ENCODE measurements around the gene TACC2. TPM values are rescaled to one million over a fixed set of nuclear protein-coding genes. Genes with fewer than 3 reads are reported as not detected.

The TACC2 gene, protein sequence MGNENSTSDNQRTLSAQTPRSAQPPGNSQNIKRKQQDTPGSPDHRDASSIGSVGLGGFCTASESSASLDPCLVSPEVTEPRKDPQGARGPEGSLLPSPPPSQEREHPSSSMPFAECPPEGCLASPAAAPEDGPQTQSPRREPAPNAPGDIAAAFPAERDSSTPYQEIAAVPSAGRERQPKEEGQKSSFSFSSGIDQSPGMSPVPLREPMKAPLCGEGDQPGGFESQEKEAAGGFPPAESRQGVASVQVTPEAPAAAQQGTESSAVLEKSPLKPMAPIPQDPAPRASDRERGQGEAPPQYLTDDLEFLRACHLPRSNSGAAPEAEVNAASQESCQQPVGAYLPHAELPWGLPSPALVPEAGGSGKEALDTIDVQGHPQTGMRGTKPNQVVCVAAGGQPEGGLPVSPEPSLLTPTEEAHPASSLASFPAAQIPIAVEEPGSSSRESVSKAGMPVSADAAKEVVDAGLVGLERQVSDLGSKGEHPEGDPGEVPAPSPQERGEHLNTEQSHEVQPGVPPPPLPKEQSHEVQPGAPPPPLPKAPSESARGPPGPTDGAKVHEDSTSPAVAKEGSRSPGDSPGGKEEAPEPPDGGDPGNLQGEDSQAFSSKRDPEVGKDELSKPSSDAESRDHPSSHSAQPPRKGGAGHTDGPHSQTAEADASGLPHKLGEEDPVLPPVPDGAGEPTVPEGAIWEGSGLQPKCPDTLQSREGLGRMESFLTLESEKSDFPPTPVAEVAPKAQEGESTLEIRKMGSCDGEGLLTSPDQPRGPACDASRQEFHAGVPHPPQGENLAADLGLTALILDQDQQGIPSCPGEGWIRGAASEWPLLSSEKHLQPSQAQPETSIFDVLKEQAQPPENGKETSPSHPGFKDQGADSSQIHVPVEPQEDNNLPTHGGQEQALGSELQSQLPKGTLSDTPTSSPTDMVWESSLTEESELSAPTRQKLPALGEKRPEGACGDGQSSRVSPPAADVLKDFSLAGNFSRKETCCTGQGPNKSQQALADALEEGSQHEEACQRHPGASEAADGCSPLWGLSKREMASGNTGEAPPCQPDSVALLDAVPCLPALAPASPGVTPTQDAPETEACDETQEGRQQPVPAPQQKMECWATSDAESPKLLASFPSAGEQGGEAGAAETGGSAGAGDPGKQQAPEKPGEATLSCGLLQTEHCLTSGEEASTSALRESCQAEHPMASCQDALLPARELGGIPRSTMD (N-terminal part only)
- total RNA-seq (not detected), polyA plus RNA-seq (not detected)

DNA sequence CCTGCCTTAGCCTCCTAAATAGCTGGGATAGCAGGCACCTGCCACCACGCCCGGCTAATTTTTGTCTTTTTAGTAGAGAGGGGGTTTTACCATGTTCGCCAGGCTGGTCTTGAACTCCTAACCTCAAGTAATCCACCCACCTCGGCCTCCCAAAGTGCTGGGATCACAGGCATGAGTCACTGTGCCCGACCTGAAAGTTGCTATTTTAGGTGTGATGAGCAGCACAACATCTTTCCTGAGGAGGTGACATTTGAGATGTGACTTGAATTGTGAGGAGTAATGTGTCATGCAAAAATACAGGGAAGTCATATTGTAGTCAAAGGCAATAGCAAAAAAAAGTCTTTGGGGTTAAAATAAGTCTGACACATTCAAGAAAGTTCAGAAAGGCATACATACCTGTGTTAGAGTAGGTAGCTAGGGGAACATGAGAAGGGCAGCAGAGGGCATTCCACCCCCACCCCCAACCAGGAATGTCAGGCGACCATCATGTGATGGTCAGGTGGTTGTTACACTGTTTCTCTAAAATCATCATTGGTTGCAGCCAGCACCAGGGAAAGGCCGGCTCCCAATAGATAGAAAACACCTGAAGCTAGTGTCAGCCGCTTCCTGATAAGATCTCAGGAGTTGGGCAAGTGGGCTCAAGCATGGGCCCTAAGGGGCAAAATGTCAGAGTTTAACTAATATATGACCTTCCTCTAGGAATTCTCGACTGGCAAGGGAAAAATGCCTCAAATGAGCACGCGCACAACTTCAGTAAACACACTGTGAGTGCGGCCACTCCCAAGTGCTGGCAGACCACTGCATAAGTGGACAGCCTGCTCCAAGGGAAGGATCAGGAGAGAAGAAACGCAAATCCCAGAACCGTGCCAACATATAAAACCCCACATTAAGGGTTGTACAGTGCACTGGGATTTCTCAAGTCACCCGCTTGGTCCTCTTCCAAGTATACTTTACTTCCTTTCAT, at the start of gene TACC2:
Gene TACC2 (plus strand): TSS at position 803 of the 964 bp plus-strand sequence. CDS start 32,819 bp downstream, outside the sequence.
- H3K4me1 ChIP-seq (ENCODE audit: control insufficient read depth, insufficient read depth, low read length, poor library complexity, severe bottlenecking): no peaks in the 10 kb centered on the region
- no peak within 1 kb of the TSS for H3K27ac ChIP-seq (ENCODE audit: insufficient read depth, low read length, poor library complexity, severe bottlenecking)
- H3K9me3 ChIP-seq (ENCODE audit: control insufficient read depth in 2 of 2, low read length in 2 of 2): peaks cover 12 to 14% of the 10 kb centered on the region in 2 experiments
- H3K36me3 Mint-ChIP-seq: no peaks in the 10 kb centered on the region
- H3K27ac Mint-ChIP-seq: no peak within 1 kb of the TSS
- peaks cover 9% of the 10 kb centered on the region for H3K27me3 Mint-ChIP-seq
- ATAC-seq (ENCODE audit: low read depth in 2 of 2) (no peak), DNase-seq (no peak)
- peaks cover 0 to 7% (median 0%) of the 10 kb centered on the region in 4 donors for H3K4me1 Mint-ChIP-seq
- H3K36me3 ChIP-seq (ENCODE audit: control insufficient read depth, insufficient read depth, low read length): no peaks in the 10 kb centered on the region
- no peak within 1 kb of the TSS for H3K4me3 Mint-ChIP-seq
- no peak within 1 kb of the TSS for H3K4me3 ChIP-seq (ENCODE audit: low read depth, low read length)
- peaks cover 8% of the 10 kb centered on the region for H3K27me3 ChIP-seq (ENCODE audit: control insufficient read depth, insufficient read depth, low read length)
- H3K9me3 Mint-ChIP-seq: peaks cover 0 to 27% (median 7%) of the 10 kb centered on the region in 7 donors

DNA sequence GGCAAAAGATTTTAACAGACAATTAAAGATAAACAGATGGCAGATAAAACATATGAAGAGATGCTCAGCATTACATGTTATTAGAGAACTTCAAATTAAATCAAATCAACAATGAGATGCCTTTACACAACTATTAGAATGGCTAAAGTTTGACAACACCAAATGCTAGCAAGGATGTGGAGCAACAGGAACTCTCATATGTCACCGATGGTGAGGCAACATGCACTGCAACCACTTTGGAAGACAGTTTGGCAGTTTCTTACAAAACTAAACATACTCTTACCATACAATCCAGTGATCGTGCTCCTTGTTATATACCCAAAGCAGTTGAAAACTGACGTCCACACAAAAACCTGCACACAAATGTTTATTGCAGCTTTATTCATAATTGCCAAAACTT, 47.4 kb upstream of the TACC2 start:
- Histone ChIP-seq H3K36me3 (ENCODE audit: control insufficient read depth, insufficient read depth, low read length) (no peaks in the 10 kb centered on the region), H3K27ac (ENCODE audit: insufficient read depth, low read length, poor library complexity, severe bottlenecking) (no peak overlapping the region), H3K9me3 (ENCODE audit: control insufficient read depth in 2 of 2, low read length in 2 of 2) (no peaks in the 10 kb centered on the region), H3K4me3 (ENCODE audit: low read depth, low read length) (no peak overlapping the region), H3K4me1 (ENCODE audit: control insufficient read depth, insufficient read depth, low read length, poor library complexity, severe bottlenecking) (no peaks in the 10 kb centered on the region), H3K27me3 (ENCODE audit: control insufficient read depth, insufficient read depth, low read length) (no peaks in the 10 kb centered on the region)
- H3K4me3 Mint-ChIP-seq: no peak overlapping the region
- H3K9me3 Mint-ChIP-seq: peaks cover 0 to 1% (median 0%) of the 10 kb centered on the region in 7 donors
- H3K27ac Mint-ChIP-seq: peak overlapping the region in 1 of 3 donors; percentile 56
- H3K36me3 Mint-ChIP-seq: no peaks in the 10 kb centered on the region
- no peaks in the 10 kb centered on the region for H3K4me1 Mint-ChIP-seq
- peaks cover 13% of the 10 kb centered on the region for H3K27me3 Mint-ChIP-seq
- DNase-seq (no peak), ATAC-seq (ENCODE audit: low read depth in 2 of 2) (no peak)

DNA sequence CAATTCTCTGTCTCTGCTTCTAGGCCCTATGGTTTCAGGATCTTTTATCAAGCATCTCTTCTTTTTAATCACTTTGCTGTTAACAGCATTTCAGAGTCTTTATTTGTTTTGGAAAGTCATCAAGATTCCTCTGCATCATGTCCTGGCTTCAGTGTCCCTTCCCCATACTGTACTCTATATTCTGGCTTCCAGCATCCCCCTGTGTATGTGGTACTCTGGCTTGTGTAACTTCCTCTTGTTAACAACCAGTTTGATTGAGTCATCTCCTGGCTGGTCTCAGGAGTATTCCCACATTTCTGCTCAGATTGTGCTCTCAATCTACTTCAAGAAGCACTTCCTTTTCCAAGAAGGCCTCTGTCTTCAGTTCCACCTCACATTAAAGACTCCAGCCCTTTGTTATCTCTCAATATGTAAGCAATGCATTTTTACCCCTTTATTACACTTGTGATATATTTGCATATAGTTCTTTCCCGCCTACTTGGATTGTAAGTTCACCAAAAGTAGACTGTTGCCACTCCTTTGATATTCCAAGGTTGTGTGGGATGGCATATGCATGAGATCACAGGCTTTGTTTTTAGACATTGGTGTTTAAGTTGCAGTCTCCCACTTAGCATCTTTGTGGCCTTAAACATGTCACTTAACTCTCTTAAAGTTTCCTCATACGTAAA, 46.1 kb upstream of the TACC2 start:
- no peak overlapping the region for H3K4me3 Mint-ChIP-seq
- H3K27ac ChIP-seq (ENCODE audit: insufficient read depth, low read length, poor library complexity, severe bottlenecking): no peak overlapping the region
- DNase-seq: no peak
- H3K27ac Mint-ChIP-seq: no peak overlapping the region
- no peaks in the 10 kb centered on the region for H3K36me3 Mint-ChIP-seq
- no peaks in the 10 kb centered on the region for H3K27me3 ChIP-seq (ENCODE audit: control insufficient read depth, insufficient read depth, low read length)
- peaks cover 13% of the 10 kb centered on the region for H3K27me3 Mint-ChIP-seq
- no peaks in the 10 kb centered on the region for H3K9me3 ChIP-seq (ENCODE audit: control insufficient read depth in 2 of 2, low read length in 2 of 2)
- H3K4me1 Mint-ChIP-seq: no peaks in the 10 kb centered on the region
- ATAC-seq (ENCODE audit: low read depth in 2 of 2): no peak
- H3K4me3 ChIP-seq (ENCODE audit: low read depth, low read length): no peak overlapping the region
- peaks cover 0 to 1% (median 0%) of the 10 kb centered on the region in 7 donors for H3K9me3 Mint-ChIP-seq
- H3K36me3 ChIP-seq (ENCODE audit: control insufficient read depth, insufficient read depth, low read length): no peaks in the 10 kb centered on the region
- no peaks in the 10 kb centered on the region for H3K4me1 ChIP-seq (ENCODE audit: control insufficient read depth, insufficient read depth, low read length, poor library complexity, severe bottlenecking)

DNA sequence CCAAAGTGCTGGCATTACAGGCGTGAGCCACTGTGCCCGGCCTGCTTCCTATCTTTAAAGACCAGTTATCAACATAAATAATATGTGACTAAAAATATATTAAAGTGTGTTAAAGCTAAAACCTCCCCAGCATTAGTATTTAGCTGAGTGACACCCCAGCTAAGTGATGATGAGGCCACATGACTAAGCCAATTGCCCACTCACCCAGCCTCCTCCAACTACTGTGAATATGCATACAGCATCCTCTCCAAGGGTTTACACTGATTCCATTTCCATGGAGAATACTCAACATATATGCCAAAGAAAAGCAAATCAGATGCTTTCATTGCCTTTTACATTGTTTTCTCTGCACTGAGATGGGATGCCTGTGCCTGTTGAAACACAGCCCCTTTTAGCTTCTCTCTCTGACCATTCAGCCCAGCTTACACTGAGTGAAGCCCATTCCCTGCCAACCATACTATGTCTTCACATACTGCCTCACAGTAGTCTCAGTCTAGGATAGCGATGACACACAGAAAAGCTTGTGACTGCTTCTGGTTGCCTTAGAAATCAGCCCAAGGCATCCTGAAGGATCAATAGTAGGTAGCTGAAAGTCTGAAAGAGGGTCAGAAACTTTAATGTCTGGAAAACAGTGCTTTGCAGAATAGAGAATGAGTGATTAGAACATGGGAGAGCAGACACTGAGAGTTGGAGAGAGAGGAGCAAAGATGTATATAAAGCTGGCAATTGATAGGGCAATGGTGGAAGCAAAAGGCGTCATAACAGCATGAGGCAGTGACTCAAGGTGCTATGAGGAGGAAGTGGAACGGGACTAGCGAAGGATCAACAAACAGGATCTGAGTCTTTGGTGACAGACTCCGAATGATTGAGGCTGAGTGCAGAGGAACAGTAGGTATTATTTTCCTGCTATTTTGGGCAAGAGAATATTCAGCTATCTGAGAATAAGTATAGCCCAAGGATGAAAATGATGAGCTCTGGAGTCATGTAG, 41.3 kb upstream of the TACC2 start:
- DNase-seq (no peak), ATAC-seq (ENCODE audit: low read depth in 2 of 2) (no peak)
- H3K27me3 Mint-ChIP-seq: peaks cover 5% of the 10 kb centered on the region
- H3K27me3 ChIP-seq (ENCODE audit: control insufficient read depth, insufficient read depth, low read length): no peaks in the 10 kb centered on the region
- no peaks in the 10 kb centered on the region for H3K9me3 ChIP-seq (ENCODE audit: control insufficient read depth in 2 of 2, low read length in 2 of 2)
- H3K4me1 Mint-ChIP-seq: peaks cover 0 to 1% (median 0%) of the 10 kb centered on the region in 4 donors
- H3K36me3 Mint-ChIP-seq: peaks cover 8% of the 10 kb centered on the region
- H3K4me3 ChIP-seq (ENCODE audit: low read depth, low read length): no peak overlapping the region
- no peaks in the 10 kb centered on the region for H3K36me3 ChIP-seq (ENCODE audit: control insufficient read depth, insufficient read depth, low read length)
- no peaks in the 10 kb centered on the region for H3K9me3 Mint-ChIP-seq
- peak overlapping the region in 1 of 3 donors; percentile 20 for H3K27ac Mint-ChIP-seq
- H3K4me3 Mint-ChIP-seq: peak overlapping the region in 1 of 4 donors; percentile 57
- H3K4me1 ChIP-seq (ENCODE audit: control insufficient read depth, insufficient read depth, low read length, poor library complexity, severe bottlenecking): no peaks in the 10 kb centered on the region
- H3K27ac ChIP-seq (ENCODE audit: insufficient read depth, low read length, poor library complexity, severe bottlenecking): no peak overlapping the region

DNA sequence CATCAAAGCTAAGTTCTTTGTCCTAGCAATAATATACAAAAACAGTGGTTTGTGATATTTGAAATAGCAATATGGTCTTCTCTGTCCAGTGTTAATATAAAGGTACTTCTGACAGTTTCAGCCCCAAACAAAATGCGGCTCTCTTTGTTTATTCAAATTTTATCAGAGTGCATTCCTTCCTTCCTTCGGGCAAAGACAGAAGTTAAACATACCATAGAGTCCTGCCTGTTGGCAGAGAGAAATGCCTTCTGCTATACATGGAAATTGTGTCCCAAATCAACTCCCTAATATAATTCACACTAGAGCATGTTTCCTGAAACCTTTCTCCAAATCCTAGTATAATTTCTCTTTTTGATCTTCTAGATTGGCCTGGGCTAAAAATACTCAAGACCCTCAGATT, 39.9 kb upstream of the TACC2 start:
- peaks cover 0 to 3% (median 0%) of the 10 kb centered on the region in 4 donors for H3K4me1 Mint-ChIP-seq
- Histone ChIP-seq H3K9me3 (ENCODE audit: control insufficient read depth in 2 of 2, low read length in 2 of 2) (no peaks in the 10 kb centered on the region), H3K27ac (ENCODE audit: insufficient read depth, low read length, poor library complexity, severe bottlenecking) (no peak overlapping the region), H3K4me3 (ENCODE audit: low read depth, low read length) (no peak overlapping the region), H3K36me3 (ENCODE audit: control insufficient read depth, insufficient read depth, low read length) (no peaks in the 10 kb centered on the region), H3K27me3 (ENCODE audit: control insufficient read depth, insufficient read depth, low read length) (no peaks in the 10 kb centered on the region), H3K4me1 (ENCODE audit: control insufficient read depth, insufficient read depth, low read length, poor library complexity, severe bottlenecking) (no peaks in the 10 kb centered on the region)
- peaks cover 12% of the 10 kb centered on the region for H3K36me3 Mint-ChIP-seq
- no peaks in the 10 kb centered on the region for H3K27me3 Mint-ChIP-seq
- H3K27ac Mint-ChIP-seq: no peak overlapping the region
- no peak overlapping the region for H3K4me3 Mint-ChIP-seq
- ATAC-seq (ENCODE audit: low read depth in 2 of 2): no peak
- DNase-seq: no peak
- H3K9me3 Mint-ChIP-seq: no peaks in the 10 kb centered on the region

DNA sequence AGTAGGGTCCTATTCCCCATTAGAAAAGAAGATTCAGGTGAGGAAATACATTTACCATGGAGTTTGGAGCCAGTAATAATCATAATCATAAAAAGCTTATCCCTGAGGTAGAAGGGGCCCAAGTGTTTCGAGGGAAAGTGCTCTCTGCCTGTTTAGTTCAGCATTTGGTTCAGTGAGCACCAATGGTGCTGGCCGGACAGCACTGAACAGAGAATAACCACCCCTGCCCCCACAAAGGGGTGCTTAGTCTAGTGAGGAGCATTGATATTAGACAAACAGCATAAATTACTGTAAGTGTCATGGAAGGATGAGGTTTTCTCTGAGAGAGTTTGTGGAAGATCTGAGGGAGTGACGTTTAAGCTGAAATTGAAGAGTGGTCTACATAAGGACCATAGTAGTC, 39.5 kb upstream of the TACC2 start:
- Mint-ChIP-seq H3K4me1 (peaks cover 0 to 3% (median 0%) of the 10 kb centered on the region in 4 donors), H3K27ac (no peak overlapping the region), H3K4me3 (no peak overlapping the region), H3K36me3 (peaks cover 12% of the 10 kb centered on the region), H3K9me3 (no peaks in the 10 kb centered on the region), H3K27me3 (no peaks in the 10 kb centered on the region)
- Histone ChIP-seq H3K36me3 (ENCODE audit: control insufficient read depth, insufficient read depth, low read length) (no peaks in the 10 kb centered on the region), H3K4me3 (ENCODE audit: low read depth, low read length) (no peak overlapping the region), H3K27me3 (ENCODE audit: control insufficient read depth, insufficient read depth, low read length) (no peaks in the 10 kb centered on the region), H3K4me1 (ENCODE audit: control insufficient read depth, insufficient read depth, low read length, poor library complexity, severe bottlenecking) (no peaks in the 10 kb centered on the region), H3K9me3 (ENCODE audit: control insufficient read depth in 2 of 2, low read length in 2 of 2) (no peaks in the 10 kb centered on the region), H3K27ac (ENCODE audit: insufficient read depth, low read length, poor library complexity, severe bottlenecking) (no peak overlapping the region)
- ATAC-seq (ENCODE audit: low read depth in 2 of 2) (no peak), DNase-seq (no peak)
